HG03108 (cell line): ENCODE measurements around the gene MTG1.
"Not testable (repeated sequence)": the region's sequence is repeated elsewhere in the genome, so short reads cannot be mapped to it uniquely, and the experiment has no call there.

Source experiments
- ATAC-seq: cut with Tn5 transposase; IDR thresholded peaks from one replicate; pipeline ENCODE4 v1.9.1; 2021; ENCODE audit warnings: moderate library complexity; ENCODE audit not compliant: unreplicated experiment

MTG1 gene

DNA sequence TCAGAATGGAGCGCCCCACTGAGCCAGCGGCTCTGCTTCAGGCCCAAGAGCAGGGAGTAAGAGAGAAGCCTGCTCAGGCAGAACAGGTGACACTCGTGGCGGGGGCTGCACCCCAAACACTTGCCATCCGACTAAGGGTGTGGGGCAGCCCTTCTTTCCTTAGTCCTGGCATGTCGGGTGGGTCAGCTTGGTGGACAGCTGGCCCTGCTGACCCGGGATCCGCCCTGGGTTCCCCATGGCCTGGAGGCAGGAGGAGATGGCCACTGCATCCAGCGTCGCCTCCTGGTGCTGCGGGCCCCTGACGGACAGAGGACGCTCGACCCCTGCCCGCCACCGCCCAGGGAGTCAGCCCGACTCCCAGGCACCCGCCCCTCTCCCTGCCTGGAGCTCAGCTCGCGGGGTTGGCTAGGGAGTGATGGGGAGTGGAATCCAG is 16.1 kb upstream of the MTG1 start:
- ATAC-seq: no peak

DNA sequence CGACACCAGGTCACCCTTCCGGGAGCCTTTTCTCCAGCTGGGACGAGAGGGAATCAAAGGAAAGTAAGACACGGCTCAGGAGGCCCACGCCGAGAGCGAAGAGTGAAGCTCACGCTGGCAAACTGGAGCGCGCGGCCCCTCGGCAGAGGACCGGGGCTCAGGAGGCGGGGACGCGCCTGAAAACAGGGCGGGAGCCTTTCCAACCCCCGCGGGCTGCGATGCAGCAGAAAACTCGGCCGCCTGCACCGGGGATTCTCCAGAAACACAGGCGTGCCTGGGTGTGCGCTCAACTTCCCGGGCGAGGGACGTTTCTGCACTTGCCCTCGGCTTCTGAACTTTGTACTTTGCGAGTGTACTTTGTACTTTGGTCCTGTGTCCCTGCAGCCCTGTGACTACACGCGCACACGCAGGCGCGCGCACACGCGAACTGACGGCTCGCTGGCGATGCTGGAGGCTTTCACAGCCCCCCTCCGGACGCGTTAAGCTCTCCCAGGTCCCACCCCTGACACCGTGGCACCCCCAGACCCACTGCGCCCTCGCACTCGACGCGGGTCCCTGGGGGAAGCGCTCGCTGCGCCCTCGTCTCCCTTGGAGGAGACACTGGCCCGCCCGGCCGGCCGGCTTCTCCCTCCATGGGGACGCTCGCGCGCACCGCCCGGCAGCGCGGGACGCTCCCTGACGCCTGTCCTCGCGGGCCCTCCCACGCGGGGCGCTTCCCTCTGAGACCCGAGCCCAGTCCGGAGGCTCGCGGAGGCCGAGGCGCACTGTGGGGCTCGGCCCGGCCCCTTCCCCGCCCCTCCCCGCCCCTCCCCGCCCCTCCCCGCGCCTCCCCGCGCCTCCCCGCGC is 15.5 kb upstream of the MTG1 start:
- ATAC-seq: peak; percentile 33

DNA sequence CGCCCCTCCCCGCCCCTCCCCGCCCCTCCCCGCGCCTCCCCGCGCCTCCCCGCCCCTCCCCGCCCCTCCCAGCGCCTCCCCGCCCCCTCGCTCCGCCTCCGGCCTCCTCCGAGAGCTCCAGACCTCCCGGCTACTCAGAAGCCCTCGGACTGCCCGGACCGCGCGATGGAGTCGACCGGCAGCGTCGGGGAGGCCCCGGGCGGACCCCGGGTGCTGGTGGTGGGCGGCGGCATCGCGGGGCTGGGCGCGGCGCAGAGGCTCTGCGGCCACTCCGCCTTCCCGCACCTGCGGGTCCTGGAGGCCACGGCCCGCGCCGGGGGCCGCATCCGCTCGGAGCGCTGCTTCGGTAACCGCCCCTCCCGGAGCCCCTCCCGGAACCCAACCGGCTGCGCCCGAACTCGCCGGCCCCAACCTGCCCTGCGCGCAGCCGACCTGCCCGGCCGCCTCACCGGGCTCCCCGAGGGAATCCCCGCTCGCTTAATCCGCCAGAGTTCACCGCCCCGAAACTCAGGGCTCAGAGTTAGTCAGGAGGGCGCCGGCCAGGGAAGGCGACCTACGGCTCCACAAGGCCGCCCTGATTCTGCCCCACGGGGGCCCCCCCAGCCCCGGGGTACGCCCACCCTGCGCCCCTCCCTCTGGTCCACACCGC is 14.7 kb upstream of the MTG1 start, which contains the start of gene PAOX:
Gene PAOX (plus strand): TSS at position 111 of the 649 bp plus-strand sequence. CDS start 55 bp downstream, at position 166.
- ATAC-seq: peak; percentile 46

GRCh38 chr10:133379801-133380666 is 13.9 kb upstream of the MTG1 start:
- ATAC-seq: no peak

GRCh38 chr10:133381036-133381435 is 12.9 kb upstream of the MTG1 start:
- no peak for ATAC-seq

GRCh38 chr10:133383551-133383950 is 10.4 kb upstream of the MTG1 start:
- no peak for ATAC-seq

DNA sequence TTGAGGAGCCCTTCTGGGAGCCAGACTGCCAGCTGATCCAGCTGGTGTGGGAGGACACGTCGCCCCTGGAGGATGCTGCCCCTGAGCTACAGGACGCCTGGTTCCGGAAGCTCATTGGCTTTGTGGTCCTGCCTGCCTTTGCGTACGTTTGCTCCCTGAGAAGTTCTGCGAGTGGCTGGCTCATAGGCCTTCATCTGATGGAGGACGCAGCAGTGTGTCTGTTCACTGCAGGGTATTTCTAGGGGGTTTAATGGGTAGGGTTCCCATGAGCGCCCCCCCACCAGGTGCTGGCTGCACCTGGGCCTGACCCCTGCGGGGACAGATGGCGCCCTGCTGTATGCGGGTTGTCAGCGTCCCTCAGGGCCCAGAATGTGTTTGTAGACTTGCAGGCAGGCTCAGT is 9.9 kb upstream of the MTG1 start:
- no peak for ATAC-seq

GRCh38 chr10:133385214-133385613 is 8.7 kb upstream of the MTG1 start:
- ATAC-seq: no peak

GRCh38 chr10:133386951-133387350 is 7.0 kb upstream of the MTG1 start:
- not testable (repeated sequence) for ATAC-seq

DNA sequence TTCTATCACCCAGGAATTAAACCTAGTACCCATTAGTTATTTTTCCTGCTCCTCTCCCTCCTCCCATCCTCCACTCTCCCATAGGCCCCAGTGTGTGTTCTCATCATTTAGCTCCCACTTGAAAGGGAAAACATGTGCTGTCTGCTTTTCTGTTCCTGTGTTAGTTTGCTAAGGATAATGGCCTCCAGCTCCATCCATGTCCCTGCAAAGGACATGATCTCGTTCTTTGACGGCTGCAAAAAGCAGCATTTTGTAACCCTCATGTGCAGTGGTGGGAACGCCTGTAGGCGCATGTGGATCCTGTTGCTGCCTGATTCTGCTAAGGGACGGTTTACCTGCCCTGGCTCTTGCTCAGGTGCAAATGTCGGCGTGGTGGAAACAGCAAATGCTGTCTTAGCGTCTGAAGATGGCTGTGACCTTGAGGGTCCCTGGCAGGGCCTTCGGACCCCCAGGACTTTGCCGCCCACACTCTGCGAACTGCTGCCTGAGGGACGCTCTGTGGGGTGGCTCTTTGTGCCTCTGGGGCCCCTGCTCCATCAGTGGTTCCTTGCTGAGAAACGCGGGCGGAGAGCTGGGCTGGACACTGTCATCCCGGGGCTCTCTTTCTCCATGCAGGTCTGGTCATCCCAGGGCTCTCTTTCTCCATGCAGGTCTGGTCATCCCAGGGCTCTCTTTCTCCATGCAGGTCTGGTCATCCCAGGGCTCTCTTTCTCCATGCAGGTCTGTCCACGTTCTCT is 5.6 kb upstream of the MTG1 start:
- ATAC-seq: no peak

GRCh38 chr10:133388973-133389818 is 4.8 kb upstream of the MTG1 start:
- peak; percentile 76 for ATAC-seq

DNA sequence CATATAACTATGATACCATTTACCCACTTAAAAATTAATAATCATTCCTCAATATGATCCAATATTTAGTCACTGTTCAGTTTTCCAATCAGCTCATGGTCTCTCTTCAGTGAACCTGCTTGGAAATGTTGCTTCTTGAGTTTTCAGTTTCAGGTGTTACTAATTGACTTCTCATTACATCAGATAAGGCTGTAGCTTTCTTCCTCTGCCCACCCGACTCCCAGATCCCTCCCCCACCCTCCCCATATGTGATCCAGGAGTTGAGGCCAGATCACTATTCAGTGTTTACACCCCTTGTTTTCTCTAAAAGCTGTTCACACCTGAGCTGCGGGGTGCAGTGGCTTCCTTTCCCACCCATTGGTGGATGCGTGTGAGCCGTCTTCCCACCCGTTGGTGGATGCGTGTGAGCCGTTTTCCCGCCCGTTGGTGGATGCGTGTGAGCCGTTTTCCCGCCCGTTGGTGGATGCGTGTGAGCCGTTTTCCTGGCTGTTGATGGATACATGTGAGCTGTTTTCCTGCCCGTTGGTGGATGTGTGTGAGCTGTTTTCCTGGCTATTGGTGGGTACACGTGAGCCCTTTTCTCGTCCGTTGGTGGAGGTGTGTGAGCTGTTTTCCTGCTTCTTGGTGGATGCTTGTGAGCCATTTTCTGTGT is 3.2 kb upstream of the MTG1 start:
- ATAC-seq: no peak

- no peak for ATAC-seq
These were observed 2.7 kb upstream of the MTG1 start for GRCh38 chr10:133391249-133391635.

- ATAC-seq: no peak
These were observed 2.0 kb upstream of the MTG1 start for GRCh38 chr10:133391761-133392518.

DNA sequence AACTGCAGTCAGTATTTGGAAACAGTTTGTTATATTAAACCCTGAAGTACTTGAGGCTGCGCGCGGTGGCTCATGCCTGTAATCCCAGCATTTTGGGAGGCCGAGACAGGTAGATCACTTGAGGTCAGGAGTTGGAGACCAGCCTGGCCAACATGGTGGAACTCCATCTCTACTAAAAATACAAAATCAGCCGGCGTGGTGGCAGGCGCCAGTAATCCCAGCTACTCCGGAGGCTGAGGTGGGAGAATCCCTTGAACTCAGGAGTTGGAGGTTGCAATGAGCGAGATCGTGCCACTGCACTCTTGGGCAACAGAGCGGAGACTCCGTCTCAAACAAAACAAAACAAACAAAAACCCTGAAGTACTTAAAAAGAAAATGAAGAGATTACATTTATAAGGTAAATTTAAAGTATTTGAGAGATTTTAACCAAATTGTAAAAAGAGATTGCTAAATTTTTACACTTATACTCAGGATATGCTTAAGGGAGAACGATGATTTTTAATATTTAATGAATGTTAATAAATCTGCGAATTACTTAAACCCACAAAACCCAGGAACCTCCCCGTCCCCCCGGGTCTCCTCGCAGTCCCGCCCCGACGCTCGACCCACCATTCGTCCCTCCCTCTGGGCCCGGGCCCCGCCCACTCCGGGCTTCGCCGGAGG is 425 bp upstream of the MTG1 start:
- ATAC-seq: no peak

GRCh38 chr10:133394801-133395221 is 854 bp downstream of the MTG1 start:
- no peak for ATAC-seq

DNA sequence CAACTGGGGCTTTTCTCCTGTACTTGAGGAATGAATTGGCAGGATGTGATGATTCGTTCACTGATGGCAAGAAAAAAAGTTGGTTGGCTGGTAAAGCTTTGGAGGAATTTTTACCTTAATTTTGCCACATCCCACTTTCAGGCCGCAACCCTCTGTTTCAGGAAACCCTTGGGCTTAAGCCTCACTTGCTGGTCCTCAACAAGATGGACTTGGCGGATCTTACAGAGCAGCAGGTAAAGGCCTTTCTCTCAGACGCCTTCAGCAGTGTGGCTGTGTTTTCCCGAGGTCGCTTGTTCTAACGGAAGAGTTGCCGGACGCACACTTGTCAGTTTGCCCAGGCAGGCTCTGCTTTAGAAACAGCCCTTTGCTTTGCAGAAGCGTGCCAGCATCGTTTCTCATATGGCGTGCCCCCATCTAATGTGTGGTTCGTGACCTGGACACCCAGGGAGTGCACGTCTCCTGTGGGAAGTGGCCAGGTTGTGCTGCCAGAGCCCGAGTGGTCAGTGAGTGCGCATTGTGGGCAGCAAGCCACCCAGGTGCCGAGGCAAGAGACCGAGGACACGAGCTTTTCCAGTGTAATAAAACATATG is 2.2 kb downstream of the MTG1 start:
- ATAC-seq: no peak

DNA sequence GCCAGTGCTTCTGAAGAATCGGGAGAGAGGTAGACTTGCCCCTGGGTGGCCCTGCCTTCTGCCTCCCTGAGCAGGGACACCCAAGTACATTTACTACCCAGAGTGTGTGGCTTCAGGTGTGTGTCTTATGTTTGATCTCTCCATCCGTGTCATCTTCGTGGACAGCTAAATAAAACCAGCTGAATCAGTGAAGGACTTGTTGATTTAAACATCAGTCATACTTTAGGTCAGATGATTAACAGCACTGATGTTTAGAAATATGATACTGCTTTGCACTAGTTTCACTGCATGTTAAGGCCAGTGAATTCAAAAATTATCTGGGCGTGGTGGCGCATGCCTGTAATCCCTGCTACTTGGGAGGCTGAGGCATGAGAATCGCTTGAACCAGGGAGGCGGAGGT is 4.0 kb downstream of the MTG1 start:
- no peak for ATAC-seq
